ENCODE results near the gene NFIA. TPM values are rescaled to one million over a fixed set of nuclear protein-coding genes. Genes with fewer than 3 reads are reported as not detected.

The NFIA gene
- total RNA-seq, 1 experiment from 2014 or later = 65.4 TPM

- intact Hi-C loops (cut with micrococcal nuclease; ENCODE audit: unreplicated experiment) = no loop called here
- Histone ChIP-seq H3K27me3 (replicated peaks; ENCODE audit: insufficient read depth, low read depth, low read length, poor library complexity) (no peaks in the 10 kb centered on the region), H3K36me3 (ENCODE audit: insufficient read depth, low read length, poor library complexity, severe bottlenecking) (no peaks in the 10 kb centered on the region), H3K9me3 (ENCODE audit: low read depth, low read length, poor library complexity, severe bottlenecking) (no peaks in the 10 kb centered on the region), H3K4me3 (ENCODE audit: low read depth, low read length, poor library complexity, severe bottlenecking) (no peak overlapping the region), H3K4me1 (ENCODE audit: insufficient read depth, low read length, poor library complexity, severe bottlenecking) (peaks cover 49% of the 10 kb centered on the region), H3K27ac (ENCODE audit: low read depth, low read length, poor library complexity, severe bottlenecking) (no peak overlapping the region)
- ChIA-PET CTCF (no interaction called here), POLR2A (ENCODE audit: low non-redundant PET) (no interaction called here)
- BruUV-seq (replicated peaks) = no TSS peak
- no peak for TF ChIP-seq EZH2 (IDR thresholded peaks at IDR 0.05; ENCODE audit: borderline replicate concordance, low read depth, low read length, poor library complexity, severe bottlenecking)
- no peak for TF ChIP-seq CTCF (conservative IDR thresholded peaks at IDR 0.05; ENCODE audit: low read depth, low read length)
- DNase-seq (ENCODE audit: low spot score) = peak; percentile 54
These were observed 161.8 kb downstream of the NFIA start for GRCh38 chr1:61244114-61244513.

- H3K27ac ChIP-seq (ENCODE audit: low read depth, low read length, poor library complexity, severe bottlenecking) = no peak overlapping the region
- no peaks in the 10 kb centered on the region for H3K36me3 ChIP-seq (ENCODE audit: insufficient read depth, low read length, poor library complexity, severe bottlenecking)
- BruUV-seq (replicated peaks) = no TSS peak
- peaks cover 46% of the 10 kb centered on the region for H3K4me1 ChIP-seq (ENCODE audit: insufficient read depth, low read length, poor library complexity, severe bottlenecking)
- ChIA-PET CTCF (no interaction called here), POLR2A (ENCODE audit: low non-redundant PET) (no interaction called here)
- no peaks in the 10 kb centered on the region for H3K27me3 ChIP-seq (replicated peaks; ENCODE audit: insufficient read depth, low read depth, low read length, poor library complexity)
- H3K4me3 ChIP-seq (ENCODE audit: low read depth, low read length, poor library complexity, severe bottlenecking) = no peak overlapping the region
- no peak for DNase-seq (ENCODE audit: low spot score)
- no peak for TF ChIP-seq CTCF (conservative IDR thresholded peaks at IDR 0.05; ENCODE audit: low read depth, low read length)
- no peak for TF ChIP-seq EZH2 (IDR thresholded peaks at IDR 0.05; ENCODE audit: borderline replicate concordance, low read depth, low read length, poor library complexity, severe bottlenecking)
- no peaks in the 10 kb centered on the region for H3K9me3 ChIP-seq (ENCODE audit: low read depth, low read length, poor library complexity, severe bottlenecking)
- intact Hi-C loops (cut with micrococcal nuclease; ENCODE audit: unreplicated experiment) = no loop called here
These were observed 163.5 kb downstream of the NFIA start for GRCh38 chr1:61245696-61246400.

GRCh38 chr1:61247051-61247825, 164.9 kb downstream of the NFIA start:
- no peak for DNase-seq (ENCODE audit: low spot score)
- peaks cover 35% of the 10 kb centered on the region for H3K4me1 ChIP-seq (ENCODE audit: insufficient read depth, low read length, poor library complexity, severe bottlenecking)
- CTCF ChIA-PET = no interaction called here
- H3K9me3 ChIP-seq (ENCODE audit: low read depth, low read length, poor library complexity, severe bottlenecking) = no peaks in the 10 kb centered on the region
- BruUV-seq (replicated peaks) = no TSS peak
- H3K27me3 ChIP-seq (replicated peaks; ENCODE audit: insufficient read depth, low read depth, low read length, poor library complexity) = no peaks in the 10 kb centered on the region
- TF ChIP-seq CTCF (conservative IDR thresholded peaks at IDR 0.05; ENCODE audit: low read depth, low read length) (no peak), EZH2 (IDR thresholded peaks at IDR 0.05; ENCODE audit: borderline replicate concordance, low read depth, low read length, poor library complexity, severe bottlenecking) (no peak)
- no peaks in the 10 kb centered on the region for H3K36me3 ChIP-seq (ENCODE audit: insufficient read depth, low read length, poor library complexity, severe bottlenecking)
- H3K27ac ChIP-seq (ENCODE audit: low read depth, low read length, poor library complexity, severe bottlenecking) = no peak overlapping the region
- intact Hi-C loops (cut with micrococcal nuclease; ENCODE audit: unreplicated experiment) = no loop called here
- H3K4me3 ChIP-seq (ENCODE audit: low read depth, low read length, poor library complexity, severe bottlenecking) = no peak overlapping the region
- POLR2A ChIA-PET (ENCODE audit: low non-redundant PET) = no interaction called here
